ENCODE results near the gene PRPS1.
"Not testable (repeated sequence)": the region's sequence is repeated elsewhere in the genome, so short reads cannot be mapped to it uniquely, and the experiment has no call there.

Gene PRPS1

DNA sequence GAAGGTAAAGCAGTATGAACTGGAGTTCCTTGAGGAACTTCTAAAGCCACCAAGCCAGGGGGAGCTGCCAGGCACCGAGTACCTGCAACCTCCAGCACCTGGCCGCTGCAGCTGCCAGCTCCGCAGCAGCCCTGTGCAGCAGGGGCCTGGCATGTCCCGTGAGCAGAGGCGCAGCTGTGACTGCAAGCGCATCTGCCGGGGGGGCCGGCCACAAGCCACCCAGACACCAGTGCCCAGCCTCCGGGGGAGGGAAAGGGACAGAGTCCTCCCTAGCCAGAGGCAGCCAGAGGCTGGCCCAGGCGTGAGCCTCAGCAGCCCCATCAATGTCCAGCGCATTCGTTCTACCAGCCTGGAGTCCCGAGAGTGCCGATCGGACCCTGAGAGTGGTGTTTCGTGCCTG, 26.6 kb upstream of the PRPS1 start:
- Histone ChIP-seq H3K4me2 (ENCODE audit: low read length) (no peak overlapping the region), H3K4me3 (ENCODE audit: low read depth, low read length) (no peak overlapping the region), H3K4me1 (no peaks in the 10 kb centered on the region), H3K36me3 (ENCODE audit: control insufficient read depth, insufficient read depth, low read length) (no peaks in the 10 kb centered on the region), H3K79me2 (no peaks in the 10 kb centered on the region), H2AFZ (no peak overlapping the region), H3K9me3 (ENCODE audit: control insufficient read depth, low read length) (no peaks in the 10 kb centered on the region), H3K27ac (no peak overlapping the region), H3K27me3 (ENCODE audit: control insufficient read depth, insufficient read depth, low read length) (no peaks in the 10 kb centered on the region), H3K9ac (no peak overlapping the region)
- TF ChIP-seq, protein P1, sequence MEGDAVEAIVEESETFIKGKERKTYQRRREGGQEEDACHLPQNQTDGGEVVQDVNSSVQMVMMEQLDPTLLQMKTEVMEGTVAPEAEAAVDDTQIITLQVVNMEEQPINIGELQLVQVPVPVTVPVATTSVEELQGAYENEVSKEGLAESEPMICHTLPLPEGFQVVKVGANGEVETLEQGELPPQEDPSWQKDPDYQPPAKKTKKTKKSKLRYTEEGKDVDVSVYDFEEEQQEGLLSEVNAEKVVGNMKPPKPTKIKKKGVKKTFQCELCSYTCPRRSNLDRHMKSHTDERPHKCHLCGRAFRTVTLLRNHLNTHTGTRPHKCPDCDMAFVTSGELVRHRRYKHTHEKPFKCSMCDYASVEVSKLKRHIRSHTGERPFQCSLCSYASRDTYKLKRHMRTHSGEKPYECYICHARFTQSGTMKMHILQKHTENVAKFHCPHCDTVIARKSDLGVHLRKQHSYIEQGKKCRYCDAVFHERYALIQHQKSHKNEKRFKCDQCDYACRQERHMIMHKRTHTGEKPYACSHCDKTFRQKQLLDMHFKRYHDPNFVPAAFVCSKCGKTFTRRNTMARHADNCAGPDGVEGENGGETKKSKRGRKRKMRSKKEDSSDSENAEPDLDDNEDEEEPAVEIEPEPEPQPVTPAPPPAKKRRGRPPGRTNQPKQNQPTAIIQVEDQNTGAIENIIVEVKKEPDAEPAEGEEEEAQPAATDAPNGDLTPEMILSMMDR (IDR thresholded peaks at IDR 0.05): no peak

DNA sequence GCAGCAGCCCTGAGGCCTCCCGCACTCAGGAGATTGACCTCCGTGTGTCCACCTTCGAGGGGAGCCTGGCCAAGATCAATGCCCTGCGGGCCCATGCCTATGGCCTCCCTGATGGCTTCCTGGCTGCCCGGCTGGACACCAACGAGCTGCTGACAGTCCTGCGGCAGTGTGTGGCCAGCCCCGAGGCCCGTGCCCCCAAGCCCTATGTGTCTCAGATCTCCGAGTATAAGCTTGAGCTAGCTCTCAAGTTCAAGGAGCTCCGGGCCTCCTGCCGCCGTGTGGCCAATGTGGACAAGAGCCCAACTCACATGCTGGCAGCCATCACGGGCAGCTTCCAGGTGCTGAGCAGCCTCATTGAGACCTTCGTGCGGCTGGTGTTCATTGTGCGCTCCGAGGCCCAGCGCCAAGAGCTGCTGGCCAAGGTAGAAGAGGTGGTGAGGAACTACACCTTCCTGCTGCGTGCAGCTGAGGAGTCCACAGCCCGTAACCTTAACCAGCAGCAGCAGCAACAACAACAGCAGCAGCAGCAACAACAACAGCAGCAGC, 25.5 kb upstream of the PRPS1 start:
- Histone ChIP-seq H3K27me3 (ENCODE audit: control insufficient read depth, insufficient read depth, low read length) (no peaks in the 10 kb centered on the region), H2AFZ (no peak overlapping the region), H3K9me3 (ENCODE audit: control insufficient read depth, low read length) (no peaks in the 10 kb centered on the region), H3K27ac (no peak overlapping the region), H3K36me3 (ENCODE audit: control insufficient read depth, insufficient read depth, low read length) (no peaks in the 10 kb centered on the region), H3K4me1 (no peaks in the 10 kb centered on the region), H3K4me3 (ENCODE audit: low read depth, low read length) (no peak overlapping the region), H3K9ac (no peak overlapping the region), H3K79me2 (no peaks in the 10 kb centered on the region), H3K4me2 (ENCODE audit: low read length) (no peak overlapping the region)
- TF ChIP-seq, protein P1 (IDR thresholded peaks at IDR 0.05): no peak

DNA sequence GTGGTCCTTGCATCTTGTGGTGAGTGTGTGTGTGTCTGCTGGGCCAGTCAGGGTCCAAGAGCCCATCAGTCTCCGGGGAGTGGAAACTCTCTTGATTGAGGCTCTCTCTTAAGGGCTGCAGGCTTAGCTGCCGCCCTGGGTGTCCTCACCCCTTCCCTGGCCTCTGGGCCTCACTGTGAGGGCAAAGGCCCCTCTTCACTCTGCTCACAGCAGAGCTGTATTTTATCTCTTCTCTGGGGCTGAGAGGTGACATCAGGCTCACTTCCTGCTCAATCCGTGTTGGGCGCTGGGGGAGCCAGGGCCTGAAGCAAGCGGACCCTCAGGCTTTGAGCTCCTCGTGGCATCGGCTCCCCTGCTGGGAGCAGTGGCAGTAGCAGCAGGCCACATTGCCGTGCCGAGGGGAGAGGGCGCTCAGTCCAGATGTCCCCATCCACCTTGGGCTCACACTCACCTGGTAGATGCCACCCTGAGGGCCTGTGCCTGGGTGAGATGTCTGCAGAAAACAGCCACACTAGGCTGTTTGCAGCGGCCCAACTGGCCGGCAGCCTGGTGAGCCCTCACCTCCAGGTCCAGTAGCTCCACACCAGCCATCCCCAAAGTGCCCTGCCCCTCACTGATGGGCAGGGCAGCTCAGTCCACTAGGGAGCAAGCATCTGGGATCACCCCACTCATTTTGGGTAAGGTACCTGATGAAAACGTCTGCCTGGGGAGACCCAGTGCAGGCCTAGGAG, 24.7 kb upstream of the PRPS1 start:
- Histone ChIP-seq H3K4me3 (ENCODE audit: low read depth, low read length) (no peak overlapping the region), H3K4me2 (ENCODE audit: low read length) (no peak overlapping the region), H3K36me3 (ENCODE audit: control insufficient read depth, insufficient read depth, low read length) (no peaks in the 10 kb centered on the region), H3K27me3 (ENCODE audit: control insufficient read depth, insufficient read depth, low read length) (no peaks in the 10 kb centered on the region), H3K27ac (no peak overlapping the region), H3K9ac (no peak overlapping the region), H3K4me1 (no peaks in the 10 kb centered on the region), H3K9me3 (ENCODE audit: control insufficient read depth, low read length) (no peaks in the 10 kb centered on the region), H3K79me2 (no peaks in the 10 kb centered on the region), H2AFZ (no peak overlapping the region)
- TF ChIP-seq, protein P1 (IDR thresholded peaks at IDR 0.05): no peak

DNA sequence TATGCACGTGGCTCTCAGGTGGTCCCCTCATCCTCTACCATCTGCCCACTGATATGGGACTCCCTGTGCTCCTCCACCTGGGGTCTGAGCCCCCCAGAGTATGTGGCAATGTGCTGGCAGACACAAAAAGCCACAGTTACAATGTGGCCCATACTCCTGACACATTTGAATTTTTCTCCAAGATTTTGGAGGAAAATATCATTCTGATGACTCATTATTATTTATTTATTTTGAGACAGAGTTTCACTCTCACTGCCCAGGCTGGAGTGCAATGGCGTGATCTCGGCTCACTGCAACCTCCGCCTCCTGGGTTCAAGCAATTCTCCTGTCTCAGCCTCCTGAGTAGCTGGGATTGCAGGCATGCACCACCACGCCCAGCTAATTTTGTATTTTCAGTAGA, 19.2 kb upstream of the PRPS1 start:
- H3K4me3 ChIP-seq (ENCODE audit: low read depth, low read length); H3K27me3 ChIP-seq (ENCODE audit: control insufficient read depth, insufficient read depth, low read length); H3K27ac ChIP-seq; H3K4me1 ChIP-seq; H3K9me3 ChIP-seq (ENCODE audit: control insufficient read depth, low read length); H3K79me2 ChIP-seq; H3K4me2 ChIP-seq (ENCODE audit: low read length); H3K9ac ChIP-seq; H3K36me3 ChIP-seq (ENCODE audit: control insufficient read depth, insufficient read depth, low read length); H2AFZ ChIP-seq: not testable (repeated sequence)

DNA sequence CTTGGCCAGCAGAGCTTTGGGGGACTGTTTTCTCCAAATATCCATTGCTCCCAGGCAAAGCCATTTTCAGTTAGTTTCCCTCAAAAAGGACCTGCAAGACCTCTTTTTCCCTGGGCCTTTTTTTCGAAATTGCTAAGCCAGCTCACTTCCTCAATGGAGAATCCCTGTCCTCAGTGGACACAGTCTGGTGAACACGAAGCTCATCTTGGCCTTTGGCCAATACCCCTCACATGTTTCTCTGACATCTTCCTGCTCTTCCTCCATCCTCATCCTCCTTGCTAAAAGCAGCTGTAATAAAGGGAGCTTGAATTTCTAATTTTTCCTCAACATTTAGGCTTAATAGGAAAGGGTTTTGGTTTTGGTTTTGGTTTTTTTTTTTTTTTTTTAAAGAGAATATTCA, 17.6 kb upstream of the PRPS1 start:
- Histone ChIP-seq H3K9ac (no peak overlapping the region), H3K9me3 (ENCODE audit: control insufficient read depth, low read length) (no peaks in the 10 kb centered on the region), H3K4me1 (no peaks in the 10 kb centered on the region), H3K36me3 (ENCODE audit: control insufficient read depth, insufficient read depth, low read length) (no peaks in the 10 kb centered on the region), H2AFZ (no peak overlapping the region), H3K27me3 (ENCODE audit: control insufficient read depth, insufficient read depth, low read length) (no peaks in the 10 kb centered on the region), H3K27ac (no peak overlapping the region), H3K4me3 (ENCODE audit: low read depth, low read length) (no peak overlapping the region), H3K79me2 (no peaks in the 10 kb centered on the region), H3K4me2 (ENCODE audit: low read length) (no peak overlapping the region)
- TF ChIP-seq, protein P1 (IDR thresholded peaks at IDR 0.05): no peak
